NB4 (cell line): ENCODE measurements around the gene MAD1L1.

Source experiments
- DNase-seq: peaks from one replicate; pipeline ENCODE4 v3.0.0; 2010; ENCODE audit warnings: low read depth
- H3K4me3 ChIP-seq: one replicate; pipeline ENCODE4 v1.5.1; 2011; ENCODE audit warnings: mild to moderate bottlenecking, low read depth, low read length, moderate library complexity
- MAX ChIP-seq: IDR thresholded peaks from 2 replicates; pipeline ENCODE4 v1.6.1; 2011; ENCODE audit warnings: low read depth, low read length
- MYC ChIP-seq: IDR thresholded peaks from 2 replicates; pipeline ENCODE4 v1.6.1; 2011; ENCODE audit warnings: low read depth, low read length
- POLR2A ChIP-seq: IDR thresholded peaks from 2 replicates; pipeline ENCODE4 v1.6.1; 2011; ENCODE audit warnings: mild to moderate bottlenecking; ENCODE audit not compliant: insufficient read length; ENCODE audit errors: extremely low read depth
- TF ChIP-seq, protein P1 (sequence below): IDR thresholded peaks from one replicate; pipeline ENCODE4 v1.5.1; 2012; ENCODE audit warnings: low read depth, low read length

The MAD1L1 gene

GRCh38 chr7:2257046-2257551 lies 24.4 kb upstream of the MAD1L1 start:
- DNase-seq = no peak
- no peak overlapping the region for H3K4me3 ChIP-seq
- TF ChIP-seq POLR2A = no peak
- TF ChIP-seq, protein P1, sequence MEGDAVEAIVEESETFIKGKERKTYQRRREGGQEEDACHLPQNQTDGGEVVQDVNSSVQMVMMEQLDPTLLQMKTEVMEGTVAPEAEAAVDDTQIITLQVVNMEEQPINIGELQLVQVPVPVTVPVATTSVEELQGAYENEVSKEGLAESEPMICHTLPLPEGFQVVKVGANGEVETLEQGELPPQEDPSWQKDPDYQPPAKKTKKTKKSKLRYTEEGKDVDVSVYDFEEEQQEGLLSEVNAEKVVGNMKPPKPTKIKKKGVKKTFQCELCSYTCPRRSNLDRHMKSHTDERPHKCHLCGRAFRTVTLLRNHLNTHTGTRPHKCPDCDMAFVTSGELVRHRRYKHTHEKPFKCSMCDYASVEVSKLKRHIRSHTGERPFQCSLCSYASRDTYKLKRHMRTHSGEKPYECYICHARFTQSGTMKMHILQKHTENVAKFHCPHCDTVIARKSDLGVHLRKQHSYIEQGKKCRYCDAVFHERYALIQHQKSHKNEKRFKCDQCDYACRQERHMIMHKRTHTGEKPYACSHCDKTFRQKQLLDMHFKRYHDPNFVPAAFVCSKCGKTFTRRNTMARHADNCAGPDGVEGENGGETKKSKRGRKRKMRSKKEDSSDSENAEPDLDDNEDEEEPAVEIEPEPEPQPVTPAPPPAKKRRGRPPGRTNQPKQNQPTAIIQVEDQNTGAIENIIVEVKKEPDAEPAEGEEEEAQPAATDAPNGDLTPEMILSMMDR = no peak
- TF ChIP-seq MYC = no peak
- TF ChIP-seq MAX = no peak

DNA sequence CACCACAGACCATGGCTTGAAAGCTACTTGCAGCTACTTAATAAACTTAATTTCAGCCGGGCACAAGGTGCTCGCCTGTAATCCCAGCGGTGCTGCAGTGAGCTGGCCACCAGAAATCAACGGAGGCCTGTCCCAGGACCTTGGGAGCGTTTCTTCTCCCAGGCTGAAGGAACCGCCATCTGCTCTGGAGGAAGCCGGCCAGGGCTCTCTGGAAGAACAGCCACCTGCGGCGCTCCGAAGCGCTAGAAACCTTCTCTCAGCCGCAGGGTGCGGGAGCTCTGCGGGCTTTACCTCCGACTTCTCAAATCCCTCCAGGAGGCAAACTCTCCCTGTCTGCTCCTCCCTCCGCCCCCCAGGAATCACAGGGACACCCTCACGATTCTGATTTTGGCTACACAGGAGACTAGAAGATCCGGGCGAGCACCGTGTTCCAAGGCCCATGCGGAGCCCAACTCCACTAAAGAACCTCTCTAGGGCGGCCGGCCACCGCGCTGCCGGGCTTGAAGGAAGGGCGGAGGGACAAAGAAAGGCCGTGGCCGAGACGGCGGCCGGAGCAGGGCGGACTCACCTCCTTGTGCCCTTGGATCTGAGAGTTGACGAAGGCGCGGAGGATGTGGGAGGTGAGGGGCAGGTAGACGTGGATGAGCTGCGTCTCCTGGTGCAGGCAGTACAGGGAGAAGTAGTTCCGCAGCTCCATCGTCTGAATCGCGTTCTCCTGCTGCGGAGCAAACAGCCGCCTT lies 23.7 kb upstream of the MAD1L1 start:
- no peak for DNase-seq
- H3K4me3 ChIP-seq = no peak overlapping the region
- no peak for TF ChIP-seq MAX
- TF ChIP-seq MYC = no peak
- TF ChIP-seq, protein P1 = no peak
- TF ChIP-seq POLR2A = no peak

GRCh38 chr7:2255145-2256139 lies 22.7 kb upstream of the MAD1L1 start:
- no peak for TF ChIP-seq MYC
- TF ChIP-seq, protein P1 = no peak
- TF ChIP-seq POLR2A = no peak
- TF ChIP-seq MAX = no peak
- DNase-seq = no peak
- H3K4me3 ChIP-seq = no peak overlapping the region

DNA sequence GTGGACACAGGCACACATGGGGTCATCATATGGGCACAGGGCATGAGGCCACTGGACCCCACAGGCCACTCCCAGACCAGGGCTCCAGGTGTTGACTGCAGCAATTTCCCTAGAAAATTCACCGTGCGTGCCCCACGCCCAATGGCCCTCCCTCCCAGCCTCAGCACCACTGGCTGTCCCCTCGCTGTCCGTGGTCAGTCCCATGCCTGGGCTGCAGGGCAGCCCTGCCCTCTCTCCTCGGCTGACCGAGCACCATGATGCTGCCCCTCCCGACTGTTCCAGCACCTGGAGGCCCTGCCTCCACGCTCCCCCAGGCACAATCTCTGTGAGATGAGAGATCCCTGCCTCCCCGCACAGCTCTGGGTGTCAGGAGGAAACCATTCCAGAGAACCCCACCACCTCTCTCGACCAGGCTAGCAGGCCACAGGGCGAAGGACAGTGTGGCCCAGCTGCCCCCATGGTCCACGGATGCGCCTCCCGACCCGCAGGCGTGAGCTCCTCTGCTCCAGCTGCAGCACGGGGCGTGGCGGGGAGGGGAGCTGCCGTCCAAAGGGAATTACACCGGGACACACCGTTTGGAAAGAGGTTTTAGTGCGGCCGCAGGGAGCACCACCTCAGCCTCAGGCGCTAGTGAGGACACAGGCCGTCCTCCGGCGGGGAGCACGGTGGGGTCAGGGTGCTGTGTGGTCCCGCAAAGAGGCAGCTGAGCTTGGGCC lies 21.8 kb upstream of the MAD1L1 start:
- no peak for DNase-seq
- H3K4me3 ChIP-seq = no peak overlapping the region
- TF ChIP-seq, protein P1 = no peak
- TF ChIP-seq MYC = no peak
- no peak for TF ChIP-seq POLR2A
- TF ChIP-seq MAX = no peak

DNA sequence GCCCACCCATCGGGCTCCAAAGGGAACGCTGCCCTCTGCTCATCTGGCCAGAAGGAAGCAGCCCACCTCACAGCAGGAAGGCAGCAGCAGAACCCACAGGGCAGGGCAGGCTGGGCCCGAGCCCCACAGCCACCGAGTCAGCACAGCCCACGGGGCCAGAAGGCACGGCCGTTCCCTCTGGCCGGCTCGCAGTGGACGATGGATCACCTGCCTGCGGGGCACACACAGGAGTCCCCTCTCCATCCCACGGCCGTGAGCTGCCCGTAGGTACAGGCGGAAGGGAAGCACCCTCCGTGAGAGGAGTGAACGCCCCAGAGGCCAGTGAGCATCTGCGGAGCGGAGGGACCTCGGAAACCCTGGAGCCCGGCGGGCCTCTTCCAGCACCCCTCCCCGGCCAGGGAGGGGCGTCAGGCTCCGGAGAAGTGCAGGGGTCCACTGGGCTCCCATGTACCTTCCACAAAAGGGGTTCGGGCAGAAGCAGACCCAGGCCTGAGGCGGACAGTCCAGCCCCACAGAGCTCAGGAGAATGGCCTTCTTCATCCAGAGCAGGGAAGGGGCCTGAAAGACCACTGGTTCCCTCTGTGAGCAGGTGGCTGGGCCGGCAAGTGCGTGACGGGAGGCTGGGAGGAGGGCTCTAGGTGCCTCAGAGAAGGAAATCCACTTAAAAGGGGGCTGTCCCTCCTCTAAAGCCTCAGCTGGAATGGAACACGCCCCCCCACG lies 20.9 kb upstream of the MAD1L1 start:
- TF ChIP-seq MAX (no peak), MYC (no peak)
- TF ChIP-seq, protein P1 = no peak
- no peak for DNase-seq
- no peak overlapping the region for H3K4me3 ChIP-seq
